ENCODE data around the gene CENPO.
A peak's percentile ranks its signal among the peaks of the same experiment; 100 is the strongest.

The CENPO gene, protein sequence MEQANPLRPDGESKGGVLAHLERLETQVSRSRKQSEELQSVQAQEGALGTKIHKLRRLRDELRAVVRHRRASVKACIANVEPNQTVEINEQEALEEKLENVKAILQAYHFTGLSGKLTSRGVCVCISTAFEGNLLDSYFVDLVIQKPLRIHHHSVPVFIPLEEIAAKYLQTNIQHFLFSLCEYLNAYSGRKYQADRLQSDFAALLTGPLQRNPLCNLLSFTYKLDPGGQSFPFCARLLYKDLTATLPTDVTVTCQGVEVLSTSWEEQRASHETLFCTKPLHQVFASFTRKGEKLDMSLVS

DNA sequence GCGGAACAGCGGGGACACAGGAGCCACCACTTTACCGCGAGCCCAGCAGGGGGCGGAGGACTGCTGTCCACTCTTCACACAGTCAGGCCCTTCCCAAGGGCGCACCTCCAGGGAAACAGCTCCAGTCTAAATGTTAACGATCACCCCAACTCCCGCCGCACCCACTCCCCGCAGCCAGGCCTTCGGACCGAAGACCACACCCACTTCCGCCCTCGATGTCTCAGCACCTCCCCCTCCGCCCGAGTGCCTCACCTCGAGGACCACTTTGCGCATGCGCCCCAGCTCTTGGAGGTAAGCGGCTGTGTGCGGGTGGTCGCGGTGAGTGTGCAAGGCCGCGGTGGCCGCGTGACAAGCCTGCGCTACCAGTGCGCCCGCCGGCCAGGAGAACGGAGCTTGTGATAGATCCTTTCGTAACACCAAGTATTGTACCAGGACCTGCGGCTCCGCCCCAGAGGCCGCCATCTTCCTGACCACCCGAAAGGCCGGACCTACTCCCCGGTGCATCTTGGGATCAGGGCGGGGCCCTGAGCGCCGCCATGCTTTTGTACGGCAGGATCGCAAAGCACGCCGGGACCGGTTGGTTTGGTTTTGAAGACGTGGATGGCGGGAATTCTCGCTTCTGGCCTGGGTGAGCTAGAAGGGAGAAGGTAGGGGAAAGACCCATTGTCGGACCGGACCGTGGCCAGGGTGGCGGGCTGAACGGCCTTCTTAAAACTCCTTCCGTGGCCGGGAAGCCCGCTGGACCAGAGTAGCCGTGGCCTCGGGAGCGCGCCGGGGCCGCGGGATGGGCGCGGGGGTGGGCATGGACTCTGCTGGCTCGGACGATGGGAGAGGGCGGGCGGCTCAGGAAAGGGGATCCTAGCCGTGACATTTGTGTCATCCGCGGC is at the start of gene CENPO, which contains the start of gene PTRHD1:
TSS of gene CENPO (plus strand) at position 552 of the 887 bp plus-strand sequence. CDS start 495 bp downstream, outside the sequence.
TSS of gene PTRHD1 (minus strand) at position 518 of the 887 bp plus-strand sequence. CDS start at position 504, 14 bp downstream.
- DNase-seq: peak; percentile 92 to 95

DNA sequence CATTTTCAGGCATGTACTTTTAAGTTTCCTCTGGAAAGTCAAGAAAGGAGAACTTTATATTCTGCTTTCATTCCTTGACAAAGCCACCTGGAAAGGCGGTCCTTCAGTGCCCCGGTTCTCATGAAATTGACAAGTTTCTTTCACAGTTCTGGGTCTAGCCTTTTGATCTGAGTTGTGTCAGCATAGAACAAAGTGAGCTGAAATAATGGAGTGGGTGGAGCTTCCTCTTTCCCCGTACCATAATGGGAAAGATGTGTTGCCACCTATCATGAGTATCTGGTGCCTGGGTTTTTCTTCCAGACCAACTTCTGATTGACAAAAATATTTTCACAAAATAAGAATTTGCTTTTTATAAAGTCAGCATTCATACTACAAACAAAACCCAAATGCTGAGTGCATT is 49.3 kb upstream of the CENPO start:
- DNase-seq: no peak

DNA sequence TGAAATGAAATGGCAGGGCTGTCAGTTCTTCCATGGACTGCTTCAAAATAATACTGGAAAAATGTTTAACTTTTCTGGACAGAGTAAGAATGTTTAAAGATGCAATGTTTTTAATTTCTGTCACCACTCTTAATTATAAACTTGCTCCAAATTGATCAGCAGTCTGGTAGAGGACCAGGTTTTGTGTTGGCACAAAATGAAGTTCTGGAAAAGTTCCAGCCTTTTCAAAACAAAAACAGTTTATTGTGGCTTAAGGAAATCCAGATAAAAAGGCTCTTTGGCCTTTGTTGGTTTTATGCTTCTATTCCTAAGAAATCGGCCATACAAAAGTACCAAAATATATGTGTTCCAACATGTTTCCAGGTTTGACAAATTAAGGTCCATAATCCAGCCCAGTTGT is 48.9 kb upstream of the CENPO start:
- DNase-seq: no peak

DNA sequence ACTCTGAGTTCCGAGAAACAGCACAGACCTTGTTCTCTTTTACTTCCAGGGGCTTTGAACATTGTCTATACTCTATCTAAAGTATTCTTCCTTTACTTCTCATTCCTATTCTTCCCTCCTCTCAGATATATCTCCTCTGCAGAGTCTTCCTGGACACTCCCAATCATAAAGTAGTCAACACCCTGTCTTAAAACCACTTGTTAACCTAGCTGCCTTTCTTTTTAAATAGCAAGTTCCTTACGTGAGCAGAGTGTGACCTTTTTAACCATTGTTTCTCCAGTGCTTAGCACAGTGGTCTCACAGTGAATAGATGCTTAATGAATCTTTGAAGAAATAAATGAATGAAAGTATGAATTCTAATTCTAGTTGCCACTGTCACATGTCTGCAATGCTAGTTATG is 47.4 kb upstream of the CENPO start:
- no peak for DNase-seq

DNA sequence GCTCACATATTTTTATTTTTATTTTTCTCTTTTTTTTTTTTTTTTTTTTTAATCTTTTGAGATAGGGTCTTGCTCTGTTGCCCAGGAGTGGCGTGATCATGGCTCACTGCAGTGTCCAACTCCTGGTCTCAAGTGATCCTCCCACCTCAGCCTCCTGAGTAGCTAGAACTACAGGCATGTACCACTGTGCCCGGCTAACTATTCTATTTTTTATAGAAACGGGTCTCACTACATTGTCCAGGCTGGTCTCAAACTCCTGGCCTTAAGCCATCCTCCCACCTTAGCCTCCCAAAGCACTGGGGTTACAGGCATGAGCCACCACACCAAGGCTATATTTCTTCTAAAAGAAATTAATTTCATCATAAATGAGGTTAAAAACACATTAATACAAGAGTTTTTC is 45.9 kb upstream of the CENPO start:
- no peak for DNase-seq

DNA sequence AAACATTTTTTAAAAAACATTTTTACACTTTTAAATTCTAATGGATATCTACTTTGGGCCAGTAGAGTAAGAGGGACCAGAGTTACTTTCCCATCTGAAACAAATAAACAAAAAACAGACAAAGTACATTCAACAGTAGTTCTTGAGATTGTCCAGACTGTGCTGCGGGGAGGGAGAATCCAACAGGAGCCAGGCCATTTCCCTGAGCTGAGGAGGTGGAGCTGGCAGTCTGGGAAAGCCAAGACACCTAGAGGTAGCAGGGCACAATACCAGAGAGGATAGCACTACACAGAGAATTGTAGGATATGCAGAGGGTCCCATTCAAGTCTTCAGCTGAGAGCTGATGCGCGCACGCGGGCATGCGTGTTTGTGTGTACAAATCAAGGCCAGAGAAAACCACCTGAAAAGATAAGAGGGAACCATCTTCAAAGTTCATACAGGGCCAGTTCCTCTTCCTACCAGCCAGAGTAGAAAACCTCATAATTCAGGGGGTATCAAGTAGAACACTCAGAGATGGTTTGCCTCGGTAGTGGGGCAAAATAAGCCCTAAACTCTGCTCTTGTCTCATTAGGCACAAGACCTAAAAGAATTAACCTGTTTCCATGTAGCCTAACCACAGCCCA is 44.0 kb upstream of the CENPO start:
- DNase-seq: no peak

DNA sequence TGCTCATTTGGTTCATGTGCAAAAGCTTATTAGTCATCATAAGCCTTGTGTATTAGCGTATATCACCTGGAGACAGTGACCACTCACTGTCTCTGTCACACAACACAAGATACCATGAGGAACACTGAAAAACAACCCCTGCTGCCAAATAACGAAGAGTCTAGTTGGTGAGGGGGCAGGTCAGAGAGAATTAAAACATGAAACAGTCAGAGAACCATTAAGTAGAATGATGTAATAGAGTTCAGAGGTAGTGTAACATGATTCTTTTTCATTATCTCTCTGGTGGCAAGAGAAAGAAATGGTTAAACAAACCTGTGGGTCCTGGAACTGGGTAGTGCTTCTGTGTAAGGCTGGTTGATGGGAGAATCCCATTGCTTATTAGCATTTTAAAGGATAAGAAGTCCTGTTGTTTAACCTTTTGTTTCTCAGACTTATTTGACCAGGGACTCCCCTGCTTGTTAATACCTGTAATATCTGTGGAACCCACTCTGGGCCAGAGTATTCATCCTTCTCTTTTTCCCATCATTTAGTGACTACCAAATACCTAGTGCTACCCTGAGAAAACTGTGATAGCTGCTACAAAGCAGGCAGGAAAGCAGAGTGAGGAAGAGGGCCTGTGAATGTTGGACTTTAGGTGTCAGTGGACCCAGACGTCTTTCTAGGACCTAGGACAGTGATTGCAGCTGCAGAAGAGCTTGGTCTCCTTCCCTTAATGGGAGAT is 38.1 kb upstream of the CENPO start:
- no peak for DNase-seq

DNA sequence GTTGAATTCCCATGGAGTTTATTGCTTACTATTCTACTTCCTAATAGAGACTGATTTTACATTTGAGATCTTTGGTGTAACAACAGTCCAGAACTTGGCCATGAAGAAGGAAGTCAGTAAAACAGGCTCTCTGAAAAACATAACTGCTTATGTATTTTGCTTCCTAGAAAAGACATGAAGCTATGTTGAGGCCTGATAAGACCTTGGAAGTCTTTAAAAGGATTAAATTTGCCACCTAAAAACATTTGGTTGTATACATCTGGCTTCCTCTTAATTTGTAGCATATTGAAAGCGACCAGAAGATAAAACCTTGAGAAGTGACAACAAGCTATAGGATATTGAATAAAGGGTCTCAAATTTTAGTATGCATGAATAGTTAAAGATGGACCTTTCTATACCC is 36.4 kb upstream of the CENPO start:
- DNase-seq: no peak

DNA sequence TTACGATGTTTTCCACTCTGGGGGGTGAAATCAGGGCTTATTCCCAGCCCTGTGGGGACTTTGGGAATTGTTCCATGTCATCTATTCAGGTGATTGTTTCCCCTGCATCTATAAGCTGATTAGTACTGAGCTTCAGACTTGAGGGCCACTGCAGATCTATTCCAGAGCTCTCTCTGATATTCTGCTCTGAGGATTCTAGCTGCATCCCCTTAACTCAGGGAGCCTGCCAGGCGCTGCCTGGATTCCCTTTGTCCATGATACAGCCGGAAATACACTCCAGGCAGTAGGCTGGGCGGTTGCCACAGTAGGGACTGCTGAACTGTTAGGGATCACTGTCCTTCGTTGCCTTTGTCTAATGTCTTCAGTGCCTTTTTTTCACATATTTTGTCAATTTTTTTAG is 31.4 kb upstream of the CENPO start:
- DNase-seq: no peak

DNA sequence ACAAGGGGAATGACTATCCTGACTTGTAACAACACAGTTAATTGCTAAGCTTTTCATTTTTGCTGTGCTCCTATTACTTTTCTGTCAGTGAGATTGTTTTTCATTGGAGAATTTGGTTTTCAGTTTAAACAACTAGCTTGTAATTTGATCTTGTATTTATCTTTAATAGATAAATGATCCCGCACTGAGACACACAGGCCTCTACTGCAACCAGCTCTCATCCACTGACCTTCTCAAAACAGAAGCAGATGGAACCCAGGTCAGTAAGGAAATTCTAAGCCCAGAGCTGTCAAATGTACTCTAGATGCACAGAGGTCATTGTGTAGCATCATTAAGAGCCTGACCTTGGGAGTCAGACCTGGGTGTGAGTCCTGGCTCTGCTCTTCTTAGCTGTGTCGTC is 30.7 kb upstream of the CENPO start:
- no peak for DNase-seq

DNA sequence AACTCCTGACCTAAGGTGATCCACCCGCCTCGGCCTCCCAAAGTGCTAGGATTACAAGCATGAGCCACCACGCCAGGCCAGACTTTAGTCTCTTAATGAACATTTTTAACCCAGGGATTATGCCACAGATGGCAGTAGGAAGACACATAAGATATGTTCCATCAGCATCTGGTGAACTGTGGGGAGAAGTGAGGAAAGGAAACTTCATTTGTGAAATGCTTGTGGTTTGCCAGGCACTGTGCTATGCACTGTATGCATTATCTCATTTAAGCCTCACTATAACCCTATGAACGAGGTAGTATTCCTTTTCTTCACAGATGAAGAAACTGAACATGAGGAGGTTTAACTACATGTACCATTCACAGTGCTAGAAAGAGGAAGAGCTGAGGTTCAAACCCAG is 29.4 kb upstream of the CENPO start:
- DNase-seq: no peak

DNA sequence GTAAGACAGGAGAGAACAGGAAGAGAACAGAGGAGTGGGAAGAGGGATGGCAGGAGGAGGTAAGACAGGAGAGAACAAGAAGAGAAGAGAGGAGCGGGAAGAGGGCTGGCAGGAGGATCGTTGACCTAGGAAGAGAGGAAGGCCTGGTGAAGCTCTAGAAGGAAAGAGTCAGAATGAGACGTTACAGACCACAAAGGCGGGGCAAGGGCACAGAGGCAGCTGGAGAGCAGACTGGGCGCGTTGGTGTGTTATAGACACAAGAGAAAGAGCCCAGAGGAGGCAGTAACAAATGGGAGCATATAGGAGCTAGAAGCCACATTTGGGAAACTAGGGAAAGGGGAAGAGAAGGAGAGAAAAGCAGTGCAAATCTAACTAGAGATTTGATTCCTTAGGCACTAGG is 26.6 kb upstream of the CENPO start:
- peak; percentile 4 to 20 for DNase-seq

DNA sequence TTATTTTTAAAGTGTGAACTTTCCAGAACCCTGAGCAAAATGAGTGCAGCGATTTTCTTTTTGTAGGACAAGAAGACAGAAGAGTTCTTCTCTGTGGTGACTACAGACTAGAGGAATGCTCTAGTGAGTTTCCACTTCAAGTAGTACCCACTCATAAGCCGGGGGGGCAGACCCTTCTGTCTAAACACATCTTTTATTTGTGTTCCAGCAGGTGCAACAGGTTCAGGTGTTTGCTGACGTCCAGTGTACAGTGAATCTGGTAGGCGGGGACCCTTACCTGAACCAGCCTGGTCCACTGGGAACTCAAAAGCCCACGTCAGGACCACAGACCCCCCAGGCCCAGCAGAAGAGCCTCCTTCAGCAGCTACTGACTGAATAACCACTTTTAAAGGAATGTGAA is 25.2 kb upstream of the CENPO start:
- no peak for DNase-seq

DNA sequence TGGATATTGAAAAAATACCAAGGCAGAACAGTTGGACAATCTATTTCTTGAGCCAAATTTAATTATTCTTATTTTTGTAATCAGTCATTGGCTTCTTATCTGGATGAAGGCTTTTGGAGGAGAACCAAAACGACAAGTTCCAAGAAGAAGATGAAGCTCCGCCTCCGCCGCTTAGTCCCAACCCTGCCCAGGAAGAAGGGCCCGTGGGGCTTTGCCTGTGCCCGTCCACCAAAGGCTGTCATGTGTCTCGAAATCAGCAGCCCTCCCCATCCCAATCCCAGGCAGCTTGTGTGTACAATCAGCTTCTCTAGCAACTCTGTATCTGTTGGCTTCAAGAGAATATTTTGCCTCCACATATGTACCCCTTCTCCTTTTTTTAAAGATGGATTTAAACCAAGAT is 24.6 kb upstream of the CENPO start:
- no peak for DNase-seq

DNA sequence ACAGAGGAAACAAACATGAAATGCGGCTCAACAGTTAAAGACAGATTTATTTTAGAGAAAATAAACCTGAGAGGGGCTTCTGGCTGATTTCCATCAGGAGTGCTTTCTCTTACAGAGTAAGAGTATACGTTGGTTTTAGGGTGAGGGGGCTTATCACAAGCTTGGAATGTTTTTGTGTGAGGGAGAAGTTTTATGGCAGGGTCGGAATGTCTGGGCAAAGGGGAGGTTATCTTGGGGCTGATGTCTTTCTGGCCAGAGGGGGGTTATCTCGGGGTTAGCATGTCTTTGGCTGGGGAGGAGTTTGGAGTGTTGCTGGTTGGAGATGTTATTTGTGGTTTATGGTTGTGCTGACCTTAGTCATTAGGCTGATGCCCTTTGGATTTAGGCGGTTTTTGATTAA is 22.2 kb upstream of the CENPO start:
- no peak for DNase-seq

DNA sequence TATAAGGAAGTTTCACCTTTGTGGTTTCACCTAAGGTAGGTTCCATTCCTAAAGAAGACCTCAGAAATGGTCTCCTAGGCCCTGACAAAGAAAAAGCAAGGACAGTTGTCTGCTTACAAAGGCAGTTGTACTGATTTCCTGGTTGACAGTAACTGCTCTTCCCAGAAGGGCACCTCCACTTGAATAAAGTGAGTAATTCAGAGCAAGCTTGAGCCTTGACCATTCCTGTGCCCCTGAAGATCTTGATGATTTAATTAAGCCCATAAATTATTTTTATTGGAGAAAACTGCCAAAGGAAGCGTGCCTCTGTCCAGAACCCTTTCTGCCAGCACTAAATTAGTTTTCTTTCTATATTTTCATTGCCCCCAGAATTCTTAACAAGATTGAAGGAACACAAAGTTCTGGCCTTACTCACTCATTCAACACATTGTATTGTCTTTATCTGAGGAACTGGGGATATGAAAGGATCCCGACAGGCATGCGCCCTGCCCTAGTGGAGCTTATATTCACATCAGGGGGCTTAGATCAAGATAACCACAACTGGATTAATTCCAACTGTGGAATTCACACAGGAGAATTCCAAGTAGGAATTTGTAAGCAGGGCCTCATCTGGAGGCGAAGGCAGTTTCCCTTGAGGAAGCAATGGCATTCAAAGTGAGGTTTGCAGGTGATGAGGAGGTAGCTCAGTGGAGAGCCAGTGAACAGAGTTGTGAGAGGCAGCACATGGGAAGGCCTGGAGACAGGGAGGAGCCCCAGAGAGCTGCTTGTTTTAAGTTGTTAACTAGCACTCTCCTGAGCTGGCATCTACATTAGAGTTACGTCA is 21.2 kb upstream of the CENPO start:
- no peak for DNase-seq

DNA sequence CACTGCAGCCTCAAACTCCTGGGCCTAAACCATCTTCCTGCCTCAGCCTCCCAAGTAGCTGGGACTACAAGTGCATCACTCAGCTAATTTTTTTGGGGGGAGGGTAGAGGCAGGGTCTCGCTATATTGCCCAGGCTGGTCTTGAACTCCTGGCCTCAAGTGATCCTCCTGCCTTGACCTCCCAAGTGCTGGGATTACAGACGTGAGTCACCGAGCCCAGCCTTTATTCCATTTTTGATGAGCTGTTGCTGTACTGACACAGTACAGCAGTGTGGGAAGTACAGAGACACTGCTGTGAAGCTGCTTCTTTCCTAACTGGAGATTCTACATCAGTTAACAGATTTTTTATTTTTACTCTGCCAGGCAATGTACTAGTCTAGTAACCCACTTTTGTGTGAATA is 18.9 kb upstream of the CENPO start:
- no peak for DNase-seq

DNA sequence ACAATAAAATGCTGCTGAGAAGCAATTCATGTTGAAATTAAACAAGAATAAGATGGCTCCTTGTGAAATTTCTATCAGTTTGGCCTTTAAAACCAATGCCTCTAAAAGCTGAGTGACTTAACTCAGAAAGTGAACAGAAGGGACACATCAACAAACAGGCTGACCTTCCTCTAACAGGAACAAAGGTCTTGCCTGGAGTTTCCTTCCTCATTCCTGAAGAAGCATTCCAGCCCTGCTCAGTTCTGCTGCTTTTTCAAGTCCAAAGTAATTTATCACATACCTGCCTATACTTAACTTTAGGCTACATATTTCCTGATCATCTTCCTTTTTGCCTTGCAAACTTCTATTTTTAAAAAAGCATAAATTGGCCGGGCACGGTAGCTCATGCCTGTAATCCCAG is 14.1 kb upstream of the CENPO start:
- no peak for DNase-seq

DNA sequence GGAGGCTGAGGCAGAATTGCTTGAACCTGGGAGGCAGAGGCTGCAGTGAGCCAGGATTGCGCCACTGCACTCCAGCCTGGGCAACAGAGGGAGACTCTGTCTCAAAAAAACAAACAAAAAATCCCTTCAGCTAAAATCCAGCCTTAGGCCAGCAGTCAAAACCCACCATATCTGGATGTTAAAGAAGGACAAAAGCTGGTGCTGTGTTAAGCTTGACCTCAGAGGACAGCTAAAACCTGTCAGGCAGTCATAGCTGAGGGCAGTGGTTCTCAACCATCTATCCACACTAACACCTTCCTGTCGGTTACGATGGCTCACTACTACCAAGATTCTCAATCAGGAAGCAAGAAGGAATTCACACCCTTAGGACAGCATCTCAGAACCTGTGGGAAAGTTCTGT is 9.6 kb upstream of the CENPO start:
- DNase-seq: no peak

DNA sequence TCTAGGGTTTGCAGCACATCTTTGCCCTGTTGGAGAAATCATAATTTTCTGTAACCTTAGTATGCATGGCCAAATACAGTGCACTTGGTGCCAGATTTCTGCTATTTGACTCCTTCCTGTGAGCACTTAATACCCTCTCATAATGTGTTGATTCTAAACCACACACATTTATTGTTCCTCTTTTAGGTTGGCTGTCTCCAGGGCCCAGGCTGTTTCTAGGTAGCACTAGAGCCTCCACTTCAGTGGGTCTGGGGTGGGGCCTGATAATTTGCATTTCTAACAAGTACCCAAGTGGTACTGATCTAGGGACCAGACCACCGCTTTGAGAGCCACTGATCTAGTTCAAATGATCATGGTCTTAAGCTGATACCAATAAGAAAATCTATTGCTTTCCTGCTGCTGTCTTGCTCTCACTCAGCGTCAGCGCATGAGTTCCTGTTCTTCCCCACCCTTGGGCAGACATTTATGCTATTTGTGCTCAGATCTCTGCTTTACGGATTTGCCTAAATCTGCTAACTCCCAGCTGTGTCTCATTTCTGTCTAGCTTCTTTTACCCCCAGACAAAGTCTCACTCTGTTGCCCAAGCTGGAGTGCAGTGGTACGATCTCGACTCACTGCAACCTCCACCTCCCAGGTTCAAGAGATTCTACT is 7.4 kb upstream of the CENPO start:
- no peak for DNase-seq

DNA sequence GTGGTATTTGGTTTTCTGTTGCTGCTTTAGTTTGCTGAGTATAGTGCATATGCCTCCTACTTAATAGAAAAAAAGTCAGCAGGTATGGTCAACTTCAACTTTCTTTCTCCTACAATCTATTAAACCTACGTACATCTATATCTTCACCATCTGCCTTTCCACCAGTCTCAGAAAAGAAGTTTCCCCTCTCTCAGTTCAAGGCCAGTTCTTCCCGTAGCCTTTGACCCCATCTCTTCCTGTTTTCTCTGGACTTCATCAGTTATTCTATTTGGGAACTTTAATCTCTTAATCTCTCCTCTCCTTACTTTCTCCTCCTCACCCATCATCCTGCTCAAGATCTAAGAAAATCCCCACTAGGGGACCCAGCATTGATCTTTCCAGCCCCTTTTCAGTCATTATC is 5.7 kb upstream of the CENPO start:
- no peak for DNase-seq

DNA sequence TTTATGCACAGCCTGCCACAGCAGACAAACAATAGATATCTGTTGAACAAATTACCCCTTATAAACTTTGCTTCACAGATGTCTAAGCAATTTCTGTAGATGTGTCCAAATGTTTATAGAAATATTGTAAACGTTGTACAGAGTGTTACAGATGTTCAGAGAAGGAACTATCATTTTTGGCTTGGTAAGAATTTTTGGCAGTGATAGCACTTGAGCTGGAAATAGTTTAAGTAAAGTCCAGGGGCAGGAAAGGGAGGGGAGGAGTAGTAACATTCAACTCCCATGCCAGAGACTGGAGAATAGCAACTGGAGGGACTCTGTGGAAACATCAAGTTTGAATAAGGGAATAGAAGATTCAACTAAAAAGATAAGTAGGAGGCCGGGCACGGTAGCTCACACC is 4.4 kb upstream of the CENPO start:
- no peak for DNase-seq
